WTC11 (cell line): ENCODE data around the gene ZNF292.

ENCODE experiments used
- CTCF ChIP-seq: fragments of 200-600 bp; IDR thresholded peaks from 2 replicates; pipeline ENCODE4 v1.8.0; 2022; ENCODE audit warnings: antibody characterized with exemption
- E2F1 ChIP-seq: sonication (generic); formaldehyde crosslinking; IDR thresholded peaks from 2 replicates; pipeline ENCODE4 v1.8.0; 2022; ENCODE audit warnings: mild to moderate bottlenecking, missing genetic modification reagents
- NFYB ChIP-seq: sonication (generic); formaldehyde crosslinking; conservative IDR thresholded peaks from 2 replicates; pipeline ENCODE4 v1.8.0; 2022; ENCODE audit warnings: low read depth, missing genetic modification reagents
- NR2C2 ChIP-seq: sonication (generic); formaldehyde crosslinking; IDR thresholded peaks from 2 replicates; pipeline ENCODE4 v1.8.0; 2022; ENCODE audit warnings: mild to moderate bottlenecking, missing genetic modification reagents
- TCF7 ChIP-seq: sonication (generic); formaldehyde crosslinking; IDR thresholded peaks from 2 replicates; pipeline ENCODE4 v1.8.0; 2022; ENCODE audit warnings: mild to moderate bottlenecking, low read depth, missing genetic modification reagents, moderate library complexity
- TEAD1 ChIP-seq: sonication (generic); formaldehyde crosslinking; IDR thresholded peaks from 2 replicates; pipeline ENCODE4 v1.8.0; 2022; ENCODE audit warnings: mild to moderate bottlenecking, missing genetic modification reagents
- TP53 ChIP-seq: sonication (generic); formaldehyde crosslinking; IDR thresholded peaks from 2 replicates; pipeline ENCODE4 v1.8.1; 2023; ENCODE audit warnings: mild to moderate bottlenecking, missing genetic modification reagents
- ZNF532 ChIP-seq: fragments of 250-450 bp; sonication (Bioruptor Pico); IDR thresholded peaks from 2 replicates; pipeline ENCODE4 v1.9.0; 2021; ENCODE audit warnings: mild to moderate bottlenecking, borderline replicate concordance
- ZSCAN18 ChIP-seq: fragments of 250-450 bp; sonication (Bioruptor Pico); IDR thresholded peaks from 2 replicates; pipeline ENCODE4 v2.1.2; 2022; ENCODE audit warnings: mild to moderate bottlenecking, moderate library complexity
- TF ChIP-seq, protein P1 (sequence below): sonication (generic); formaldehyde crosslinking; IDR thresholded peaks from 2 replicates; pipeline ENCODE4 v1.8.1; 2022; ENCODE audit warnings: mild to moderate bottlenecking, missing genetic modification reagents, moderate library complexity, borderline replicate concordance
- TF ChIP-seq, protein P2 (sequence below): sonication (generic); formaldehyde crosslinking; conservative IDR thresholded peaks from 2 replicates; pipeline ENCODE4 v1.8.1; 2022; ENCODE audit warnings: mild to moderate bottlenecking, missing genetic modification reagents

- TF ChIP-seq NR2C2 (CRISPR knock-in tag) (no peak), CTCF (no peak), ZSCAN18 (CRISPR knock-in tag) (no peak), TP53 (CRISPR knock-in tag) (no peak), TCF7 (CRISPR knock-in tag) (no peak), E2F1 (CRISPR knock-in tag) (no peak), ZNF532 (CRISPR knock-in tag) (no peak), TEAD1 (no peak), NFYB (no peak)
- TF ChIP-seq, protein P1, sequence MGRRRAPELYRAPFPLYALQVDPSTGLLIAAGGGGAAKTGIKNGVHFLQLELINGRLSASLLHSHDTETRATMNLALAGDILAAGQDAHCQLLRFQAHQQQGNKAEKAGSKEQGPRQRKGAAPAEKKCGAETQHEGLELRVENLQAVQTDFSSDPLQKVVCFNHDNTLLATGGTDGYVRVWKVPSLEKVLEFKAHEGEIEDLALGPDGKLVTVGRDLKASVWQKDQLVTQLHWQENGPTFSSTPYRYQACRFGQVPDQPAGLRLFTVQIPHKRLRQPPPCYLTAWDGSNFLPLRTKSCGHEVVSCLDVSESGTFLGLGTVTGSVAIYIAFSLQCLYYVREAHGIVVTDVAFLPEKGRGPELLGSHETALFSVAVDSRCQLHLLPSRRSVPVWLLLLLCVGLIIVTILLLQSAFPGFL (CRISPR knock-in tag) = no peak
- TF ChIP-seq, protein P2, sequence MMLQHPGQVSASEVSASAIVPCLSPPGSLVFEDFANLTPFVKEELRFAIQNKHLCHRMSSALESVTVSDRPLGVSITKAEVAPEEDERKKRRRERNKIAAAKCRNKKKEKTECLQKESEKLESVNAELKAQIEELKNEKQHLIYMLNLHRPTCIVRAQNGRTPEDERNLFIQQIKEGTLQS (CRISPR knock-in tag) = no peak
Observed at GRCh38 chr6:87199787-87200186, 44.4 kb downstream of the ZNF292 start.
